ENCODE results near the gene MAD2L2.

GRCh38 chr1:11697188-11697892 is 16.4 kb upstream of the MAD2L2 start:
- TF ChIP-seq SIN3A (IDR thresholded peaks at IDR 0.05; ENCODE audit: borderline replicate concordance, insufficient read depth, low read depth, low read length) = no peak
- no peak for TF ChIP-seq CTCF (IDR thresholded peaks at IDR 0.05)
- TF ChIP-seq TCF7L2 (IDR thresholded peaks at IDR 0.05; ENCODE audit: low read depth, low read length) = no peak
- TF ChIP-seq, protein P1, sequence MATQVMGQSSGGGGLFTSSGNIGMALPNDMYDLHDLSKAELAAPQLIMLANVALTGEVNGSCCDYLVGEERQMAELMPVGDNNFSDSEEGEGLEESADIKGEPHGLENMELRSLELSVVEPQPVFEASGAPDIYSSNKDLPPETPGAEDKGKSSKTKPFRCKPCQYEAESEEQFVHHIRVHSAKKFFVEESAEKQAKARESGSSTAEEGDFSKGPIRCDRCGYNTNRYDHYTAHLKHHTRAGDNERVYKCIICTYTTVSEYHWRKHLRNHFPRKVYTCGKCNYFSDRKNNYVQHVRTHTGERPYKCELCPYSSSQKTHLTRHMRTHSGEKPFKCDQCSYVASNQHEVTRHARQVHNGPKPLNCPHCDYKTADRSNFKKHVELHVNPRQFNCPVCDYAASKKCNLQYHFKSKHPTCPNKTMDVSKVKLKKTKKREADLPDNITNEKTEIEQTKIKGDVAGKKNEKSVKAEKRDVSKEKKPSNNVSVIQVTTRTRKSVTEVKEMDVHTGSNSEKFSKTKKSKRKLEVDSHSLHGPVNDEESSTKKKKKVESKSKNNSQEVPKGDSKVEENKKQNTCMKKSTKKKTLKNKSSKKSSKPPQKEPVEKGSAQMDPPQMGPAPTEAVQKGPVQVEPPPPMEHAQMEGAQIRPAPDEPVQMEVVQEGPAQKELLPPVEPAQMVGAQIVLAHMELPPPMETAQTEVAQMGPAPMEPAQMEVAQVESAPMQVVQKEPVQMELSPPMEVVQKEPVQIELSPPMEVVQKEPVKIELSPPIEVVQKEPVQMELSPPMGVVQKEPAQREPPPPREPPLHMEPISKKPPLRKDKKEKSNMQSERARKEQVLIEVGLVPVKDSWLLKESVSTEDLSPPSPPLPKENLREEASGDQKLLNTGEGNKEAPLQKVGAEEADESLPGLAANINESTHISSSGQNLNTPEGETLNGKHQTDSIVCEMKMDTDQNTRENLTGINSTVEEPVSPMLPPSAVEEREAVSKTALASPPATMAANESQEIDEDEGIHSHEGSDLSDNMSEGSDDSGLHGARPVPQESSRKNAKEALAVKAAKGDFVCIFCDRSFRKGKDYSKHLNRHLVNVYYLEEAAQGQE (IDR thresholded peaks at IDR 0.05; ENCODE audit: insufficient read depth in 1 of 2, low read depth in 2 of 2, low read length in 1 of 2) = no peak
- TF ChIP-seq POLR2AphosphoS5 (IDR thresholded peaks at IDR 0.05; ENCODE audit: low read depth, low read length) = no peak

Measured in Panc1 (cell line).